Endothelial cell of umbilical vein (primary cell): Measurements from ENCODE around the gene LRG1. TPM values are rescaled to one million over a fixed set of nuclear protein-coding genes. Genes with fewer than 3 reads are reported as not detected.

Experiments used
- BruUV-seq: library from RNA; stranded (reverse); fragments of 400-500 nt; replicated peaks from 2 replicates; lab custom pipeline; 2021; lab: Mats Ljungman, UMichigan
- CTCF ChIA-PET: fragments of 300-600, 350-600 bp; sonication (Branson Sonifier 250); formaldehyde crosslinking; loops from one replicate; lab custom pipeline; 2021; ENCODE audit warnings: antibody characterized with exemption, inconsistent platforms; lab: Charles Lee
- POLR2A ChIA-PET: fragments of 300-600, 350-600 bp; sonication (Branson Sonifier 250); formaldehyde crosslinking; loops from one replicate; lab custom pipeline; 2021; ENCODE audit warnings: antibody characterized with exemption, inconsistent platforms; lab: Charles Lee
- DNase-seq: peaks from one replicate; pipeline ENCODE4 v3.0.0-alpha.2; 2011; ENCODE audit warnings: low read depth, low spot score
- FAIRE-seq: peaks from 2 replicates; lab custom pipeline; 2011; peaks lifted over from hg19 to GRCh38; lab: Jason Lieb, UNC
- H2AFZ ChIP-seq: 2 replicates; pipeline ENCODE4 v1.6.0; 2012; ENCODE audit warnings: low read depth, low read length, control low read depth, inconsistent platforms
- H3K27ac ChIP-seq: 2 replicates; pipeline ENCODE4 v1.5.1; 2011; ENCODE audit warnings: low read depth, mild to moderate bottlenecking, control low read depth, low read length, moderate library complexity; ENCODE audit not compliant: insufficient read depth
- H3K27me3 ChIP-seq, 2 experiments: 2 replicates each; pipeline versions ENCODE4 v1.6.0 to v1.6.1; 2011; ENCODE audit warnings: low read length in 2 of 2, mixed read lengths in 1 of 2; ENCODE audit not compliant: control insufficient read depth in 2 of 2, insufficient read depth in 2 of 2
- H3K36me3 ChIP-seq, 2 experiments: 2 replicates in 1 of 2; 3 replicates in 1 of 2; pipeline ENCODE4 v1.5.1; 2011; ENCODE audit warnings: low read length in 2 of 2, mild to moderate bottlenecking in 1 of 2, moderate library complexity in 1 of 2; ENCODE audit not compliant: control insufficient read depth in 2 of 2, insufficient read depth in 2 of 2; ENCODE audit errors: extremely low read depth in 1 of 2
- H3K4me1 ChIP-seq: 3 replicates; pipeline ENCODE4 v1.5.1; 2011; ENCODE audit warnings: mild to moderate bottlenecking, low read length; ENCODE audit not compliant: control insufficient read depth, insufficient read depth; ENCODE audit errors: extremely low read depth
- H3K4me2 ChIP-seq: 2 replicates; pipeline ENCODE4 v1.6.1; 2011; ENCODE audit warnings: low read length, control low read depth, mixed read lengths; ENCODE audit not compliant: insufficient read depth
- H3K4me3 ChIP-seq, 3 experiments: fragments of 200-600 bp in 1 of 3; sonication (generic), shearing (Covaris generic) in 1 of 3; replicated peaks in 1 of 3; 2 replicates each; pipeline ENCODE4 v1.5.1; 2011 to 2016; ENCODE audit warnings: control low read depth in 3 of 3, low read length in 3 of 3, mild to moderate bottlenecking in 2 of 3, inconsistent platforms in 1 of 3, low read depth in 1 of 3, moderate library complexity in 1 of 3; ENCODE audit not compliant: insufficient read depth in 1 of 3
- H3K79me2 ChIP-seq: 2 replicates; pipeline ENCODE4 v1.6.0; 2012; ENCODE audit warnings: low read length, inconsistent platforms; ENCODE audit not compliant: control insufficient read depth, insufficient read depth
- H3K9ac ChIP-seq: replicated peaks from 2 replicates; pipeline ENCODE3; 2011; ENCODE audit warnings: low read length, control low read depth; ENCODE audit not compliant: insufficient read depth; ENCODE audit errors: extremely low read depth
- H3K9me1 ChIP-seq: replicated peaks from 3 replicates; pipeline ENCODE4 v1.6.0; 2011; ENCODE audit warnings: mild to moderate bottlenecking, low read length; ENCODE audit not compliant: control insufficient read depth, insufficient read depth; ENCODE audit errors: extremely low read depth
- H3K9me3 ChIP-seq: replicated peaks from 2 replicates; pipeline ENCODE4 v1.5.1; 2012; ENCODE audit warnings: low read length, inconsistent platforms; ENCODE audit not compliant: control insufficient read depth, insufficient read depth
- H4K20me1 ChIP-seq: replicated peaks from 2 replicates; pipeline ENCODE3; 2011; ENCODE audit warnings: mild to moderate bottlenecking, low read length; ENCODE audit not compliant: control insufficient read depth, insufficient read depth; ENCODE audit errors: extremely low read depth
- EZH2 ChIP-seq: IDR thresholded peaks from 2 replicates; pipeline ENCODE4 v1.6.1; 2012; ENCODE audit warnings: borderline replicate concordance, low read depth, mild to moderate bottlenecking, moderate library complexity, low read length, inconsistent platforms; ENCODE audit not compliant: severe bottlenecking
- FOS ChIP-seq: IDR thresholded peaks from 2 replicates; pipeline ENCODE4 v1.6.1; 2011; ENCODE audit warnings: mild to moderate bottlenecking, low read length, moderate library complexity, borderline replicate concordance; ENCODE audit not compliant: insufficient read depth
- GATA2 ChIP-seq: IDR thresholded peaks from 2 replicates; pipeline ENCODE4 v1.7.0; 2011; ENCODE audit warnings: low read depth, mild to moderate bottlenecking, moderate library complexity, mixed read lengths, low read length; ENCODE audit not compliant: insufficient read length, insufficient read depth
- MYC ChIP-seq: IDR thresholded peaks from one replicate; pipeline ENCODE4 v1.6.1; 2011; ENCODE audit warnings: mild to moderate bottlenecking, low read depth, low read length
- POLR2A ChIP-seq: IDR thresholded peaks from 2 replicates; pipeline ENCODE4 v1.6.1; 2012; ENCODE audit warnings: low read depth, mild to moderate bottlenecking, control low read depth, low read length
- POLR2AphosphoS5 ChIP-seq: IDR thresholded peaks from 2 replicates; pipeline ENCODE4 v1.6.1; 2012; ENCODE audit warnings: low read depth, mild to moderate bottlenecking, control low read depth, low read length, moderate library complexity; ENCODE audit not compliant: insufficient read depth
- dilution Hi-C: fragments of 300-500 bp; cut with MboI; formaldehyde crosslinking; loops from one replicate; pipeline ENCODE4 v1.15.0; 2019; ENCODE audit warnings: low sequenced_read_pairs; ENCODE audit not compliant: extremely low pct_ligation_motif_present
- intact Hi-C: fragments of 100-400 bp; cut with micrococcal nuclease; formaldehyde crosslinking; loops from one replicate; pipeline ENCODE4 v1.10.0; 2022
- polyA plus RNA-seq, 4 experiments: library from polyadenylated mRNA; depleted of rRNA in 3 of 4; stranded (reverse) in 3 of 4; unstranded in 1 of 4; fragments of >200 nt; gene quantifications; 2 replicates each; pipeline versions ENCODE4 v1.2.1 to v1.2.3, GENCODE V29; 2011 to 2012; ENCODE audit warnings: missing spikeins in 1 of 4
- total RNA-seq: library from RNA; stranded (reverse); gene quantifications from 2 replicates; pipeline ENCODE4 v1.2.3, GENCODE V29; 2021
- TF ChIP-seq, protein P1 (sequence below), 2 donors: IDR thresholded peaks; 1 replicate in 1 of 2; 2 replicates in 1 of 2; pipeline ENCODE4 v1.5.1; 2011; ENCODE audit warnings: low read length in 2 of 2, mild to moderate bottlenecking in 2 of 2, moderate library complexity in 2 of 2, control low read depth in 1 of 2, inconsistent platforms in 1 of 2, low read depth in 1 of 2; ENCODE audit not compliant: insufficient read depth in 1 of 2; ENCODE audit errors: extremely low read depth in 1 of 2

Gene LRG1
- total and polyA plus RNA-seq, 2 donors (not counting 3 experiments of a cell fraction or from before 2014, with no cell fraction given): 0.21 to 0.31 TPM

DNA sequence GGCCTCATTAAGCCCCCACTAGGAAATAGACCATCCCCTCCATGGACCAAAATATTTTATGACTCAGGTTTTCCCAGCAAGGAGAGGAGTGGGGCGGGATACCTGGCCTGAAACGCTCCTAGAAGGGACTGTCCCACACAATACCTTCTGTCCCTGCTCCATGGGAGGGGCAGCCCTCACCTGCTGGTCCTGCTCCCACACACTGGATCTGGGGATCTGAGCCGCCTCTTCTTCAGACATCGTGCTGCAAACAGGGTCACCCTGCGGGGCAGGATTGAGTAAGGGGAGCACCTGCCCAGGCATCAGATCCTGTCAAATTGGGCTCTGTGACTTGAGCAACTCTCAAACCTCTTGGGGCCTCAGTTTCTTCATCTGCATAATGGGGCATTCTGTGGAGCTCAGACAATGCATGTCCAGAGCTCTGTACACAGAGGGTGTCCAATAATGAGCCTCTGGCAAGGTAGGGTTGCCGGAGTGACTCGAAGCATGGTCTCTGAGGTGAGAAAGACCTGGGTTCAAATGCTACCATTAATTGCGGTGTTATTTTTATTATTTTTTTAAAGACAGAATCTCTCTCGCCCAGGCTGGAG lies 5.9 kb downstream of the LRG1 start:
- FAIRE-seq: no peak
- no peaks in the 10 kb centered on the region for H3K9me1 ChIP-seq
- H3K27me3 ChIP-seq: no peaks in the 10 kb centered on the region
- no peak for DNase-seq
- H3K4me1 ChIP-seq: peaks cover 3% of the 10 kb centered on the region
- no peak overlapping the region for H3K9ac ChIP-seq
- POLR2A ChIA-PET: no interaction called here
- no peak overlapping the region for H3K4me2 ChIP-seq
- no peaks in the 10 kb centered on the region for H3K79me2 ChIP-seq
- no peak overlapping the region for H3K4me3 ChIP-seq
- H3K36me3 ChIP-seq: no peaks in the 10 kb centered on the region
- CTCF ChIA-PET: interaction anchor here (1.5 to 4.1 kb wide), 4 partner anchors 10 to 102 kb away, joined by 6 to 92 read pairs (median 6); no protein-coding TSS in a partner anchor
- dilution Hi-C loops (no loop called here), intact Hi-C loops (no loop called here)
- TF ChIP-seq POLR2AphosphoS5: no peak
- TF ChIP-seq POLR2A: no peak
- no peak for TF ChIP-seq FOS
- TF ChIP-seq, protein P1, sequence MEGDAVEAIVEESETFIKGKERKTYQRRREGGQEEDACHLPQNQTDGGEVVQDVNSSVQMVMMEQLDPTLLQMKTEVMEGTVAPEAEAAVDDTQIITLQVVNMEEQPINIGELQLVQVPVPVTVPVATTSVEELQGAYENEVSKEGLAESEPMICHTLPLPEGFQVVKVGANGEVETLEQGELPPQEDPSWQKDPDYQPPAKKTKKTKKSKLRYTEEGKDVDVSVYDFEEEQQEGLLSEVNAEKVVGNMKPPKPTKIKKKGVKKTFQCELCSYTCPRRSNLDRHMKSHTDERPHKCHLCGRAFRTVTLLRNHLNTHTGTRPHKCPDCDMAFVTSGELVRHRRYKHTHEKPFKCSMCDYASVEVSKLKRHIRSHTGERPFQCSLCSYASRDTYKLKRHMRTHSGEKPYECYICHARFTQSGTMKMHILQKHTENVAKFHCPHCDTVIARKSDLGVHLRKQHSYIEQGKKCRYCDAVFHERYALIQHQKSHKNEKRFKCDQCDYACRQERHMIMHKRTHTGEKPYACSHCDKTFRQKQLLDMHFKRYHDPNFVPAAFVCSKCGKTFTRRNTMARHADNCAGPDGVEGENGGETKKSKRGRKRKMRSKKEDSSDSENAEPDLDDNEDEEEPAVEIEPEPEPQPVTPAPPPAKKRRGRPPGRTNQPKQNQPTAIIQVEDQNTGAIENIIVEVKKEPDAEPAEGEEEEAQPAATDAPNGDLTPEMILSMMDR (IDR thresholded peaks at IDR 0.05; ENCODE audit: extremely low read depth in 1 of 2, insufficient read depth in 1 of 2, low read depth in 1 of 2, low read length in 2 of 2): no peak
- no peak for TF ChIP-seq EZH2
- no peak for TF ChIP-seq GATA2
- TF ChIP-seq MYC: no peak
- H3K9me3 ChIP-seq: no peaks in the 10 kb centered on the region
- no peaks in the 10 kb centered on the region for H4K20me1 ChIP-seq
- no TSS peak for BruUV-seq
- H3K27ac ChIP-seq: no peak overlapping the region
- H2AFZ ChIP-seq: no peak overlapping the region
